NCI-H524 treated with DMSO at 0.1 percent for 48 hours (cell line): ENCODE data around the gene UBE2G1.
"Not testable (repeated sequence)": the region's sequence is repeated elsewhere in the genome, so short reads cannot be mapped to it uniquely, and the experiment has no call there.

Experiments used
- DNase-seq: peaks from one replicate; lab custom pipeline; 2025; lab: John Stamatoyannopoulos, UW

The UBE2G1 gene

DNA sequence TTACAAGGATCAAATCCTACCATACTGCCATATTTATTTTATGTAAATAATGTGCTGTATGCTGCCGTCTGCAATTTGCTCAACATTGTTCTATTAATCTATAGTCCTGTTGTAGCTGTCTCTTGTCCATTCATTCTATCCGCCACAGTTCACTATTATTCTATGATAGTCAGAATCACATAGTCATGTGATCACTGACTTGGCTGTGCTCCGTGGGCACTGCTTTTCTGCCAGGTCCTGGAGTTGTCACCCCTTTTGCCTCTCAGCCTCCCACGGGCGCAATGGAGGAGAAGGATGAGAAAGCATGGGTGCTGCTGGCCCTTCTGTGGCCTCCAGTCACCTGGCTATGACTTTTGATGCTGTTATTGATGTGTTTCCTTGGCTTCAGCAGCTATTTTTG lies 65.4 kb downstream of the UBE2G1 start:
- no peak for DNase-seq

DNA sequence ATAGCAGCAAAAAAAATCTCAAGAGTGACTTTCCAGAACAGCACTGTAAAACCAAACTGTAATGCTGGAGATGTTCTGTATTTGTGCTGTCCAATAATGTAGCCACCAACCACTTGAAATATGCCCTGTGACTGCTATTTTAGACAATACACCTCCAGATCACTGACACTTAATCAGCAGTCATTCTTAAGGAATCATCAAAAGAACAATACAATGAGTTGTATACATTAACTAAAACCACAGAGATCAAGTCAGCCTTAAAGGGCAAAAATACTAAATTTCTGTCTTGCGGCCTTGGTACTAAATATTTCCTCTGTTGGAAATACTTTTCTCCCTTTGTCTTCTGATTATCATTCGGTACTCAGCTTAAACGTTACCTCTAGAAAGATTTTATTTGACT lies 69.1 kb downstream of the UBE2G1 start:
- DNase-seq, result no peak

DNA sequence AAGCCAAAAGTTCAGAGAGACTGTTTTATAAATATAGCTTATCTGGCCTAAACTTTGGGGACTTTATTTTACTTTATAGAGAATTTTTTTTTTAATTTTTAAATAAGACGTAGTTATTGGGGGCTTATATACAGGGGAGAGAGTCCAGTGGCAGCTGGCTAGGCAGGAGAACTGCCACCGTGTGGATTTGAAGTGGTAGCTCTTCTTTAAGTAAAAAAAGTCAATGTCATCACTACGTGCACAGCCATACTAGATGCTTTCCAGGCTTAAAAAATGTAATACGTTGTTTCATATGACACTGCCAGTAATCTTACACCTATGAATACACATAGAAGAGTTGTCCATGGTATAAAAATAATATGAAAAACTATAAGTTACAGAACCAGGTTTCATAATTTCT lies 70.8 kb downstream of the UBE2G1 start:
- no peak for DNase-seq

DNA sequence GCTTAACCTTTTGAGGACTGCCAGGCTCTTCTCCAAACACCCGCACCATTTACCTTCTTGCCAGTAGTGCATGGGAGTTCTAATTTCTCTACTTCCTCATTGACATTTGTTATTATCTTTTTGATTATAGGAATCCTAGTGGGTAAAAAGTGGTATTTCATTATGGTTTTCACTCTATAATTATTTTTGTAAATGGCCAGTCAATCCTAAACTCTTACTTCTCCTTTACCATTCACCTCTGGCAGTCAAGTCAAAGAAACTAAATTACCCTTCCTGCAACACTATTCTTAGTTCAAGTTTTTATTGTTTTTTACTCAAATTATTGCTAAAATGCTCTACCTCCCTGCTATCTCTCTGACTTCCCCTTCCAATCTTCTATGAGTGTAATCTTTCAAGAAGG lies 72.9 kb downstream of the UBE2G1 start:
- DNase-seq, result no peak

DNA sequence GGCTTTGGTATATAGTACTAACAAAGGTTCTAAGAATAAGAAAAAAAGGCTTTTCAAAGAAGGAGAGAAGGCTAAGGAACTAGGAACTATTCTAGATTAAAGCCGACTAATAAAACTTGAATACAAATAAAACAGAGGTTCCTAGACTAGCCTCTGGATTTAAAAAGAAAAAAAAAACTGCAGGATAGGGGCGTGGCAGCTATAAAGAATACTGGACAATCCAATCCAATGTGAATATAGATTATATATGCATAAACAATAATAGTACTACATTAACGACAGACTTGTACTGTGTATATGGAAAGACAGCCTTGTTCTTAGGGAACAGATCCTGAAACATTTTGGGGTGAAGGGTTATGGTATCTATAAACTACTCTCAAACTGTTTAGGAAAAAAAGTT lies 78.8 kb downstream of the UBE2G1 start:
- DNase-seq, result no peak

DNA sequence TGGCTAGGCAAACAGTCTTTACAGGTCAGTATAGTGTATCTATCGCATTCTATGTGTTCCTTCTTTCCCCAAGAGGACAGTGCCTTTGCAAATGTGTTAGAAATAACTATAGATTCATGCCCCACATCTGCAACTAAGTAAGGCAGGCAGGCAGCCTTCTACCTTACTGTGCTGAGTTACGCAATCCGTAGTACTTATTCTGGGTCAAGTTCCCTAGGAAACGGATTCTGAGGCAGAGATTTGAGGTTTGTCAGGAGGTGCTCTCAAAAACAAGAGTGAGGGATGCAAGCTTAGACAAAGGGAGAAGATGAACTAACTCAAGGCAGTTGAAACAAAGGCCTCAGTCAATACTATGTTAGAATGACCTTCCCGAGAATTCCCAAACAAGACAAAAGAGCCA lies 90.0 kb downstream of the UBE2G1 start:
- no peak for DNase-seq

DNA sequence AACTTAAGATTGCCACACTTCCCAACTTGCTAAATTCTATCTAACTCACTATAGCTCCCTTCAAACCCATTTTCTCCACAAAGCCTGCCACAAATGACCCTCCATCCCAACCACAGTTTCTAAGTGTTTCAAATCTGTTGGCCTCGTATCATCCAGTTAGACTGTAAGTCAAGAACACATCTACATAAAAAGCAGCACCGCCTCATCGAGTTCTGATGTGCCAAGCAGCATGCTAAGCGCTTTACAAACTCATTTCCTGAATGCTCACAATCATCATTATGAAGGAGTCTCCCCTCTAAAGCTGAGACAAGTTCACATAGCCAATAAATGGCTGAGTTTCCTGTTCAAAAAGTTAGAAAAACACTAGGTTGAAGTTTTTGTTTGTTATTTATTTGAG lies 93.5 kb downstream of the UBE2G1 start:
- no peak for DNase-seq

DNA sequence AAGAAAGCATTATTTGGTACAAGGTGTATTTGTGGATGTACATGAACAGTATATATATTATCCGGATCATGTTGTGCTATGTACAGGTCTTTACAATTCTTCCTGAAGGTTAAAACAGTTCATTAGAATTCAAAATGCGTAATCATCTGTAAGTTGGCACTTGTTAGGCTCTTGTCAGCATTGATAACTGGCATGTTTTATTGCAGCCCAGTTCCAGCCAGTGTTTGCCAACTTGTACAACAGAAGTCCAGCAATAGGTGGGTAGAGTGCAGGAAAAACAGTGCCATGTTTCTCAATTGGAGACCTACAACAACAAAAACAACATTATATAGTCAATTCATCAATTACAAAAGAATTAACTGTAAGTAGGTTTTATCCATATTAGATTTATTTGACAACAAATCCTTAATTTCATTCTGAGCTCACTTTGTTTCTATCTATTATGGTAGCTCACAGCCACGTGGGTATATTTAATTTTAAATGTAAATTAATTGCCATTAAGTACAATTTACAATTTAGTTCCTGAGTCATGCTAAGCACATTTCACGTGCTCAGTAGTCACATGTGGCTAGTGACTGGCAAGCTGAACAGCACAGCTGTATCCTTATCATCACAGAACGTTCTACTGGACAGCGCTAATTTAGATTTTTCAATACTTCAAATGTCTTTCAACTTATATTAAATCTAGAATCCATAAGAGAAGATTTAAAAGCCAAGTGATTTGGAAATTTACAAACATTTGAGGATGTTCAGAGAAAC lies 94.1 kb downstream of the UBE2G1 start:
- no peak for DNase-seq

DNA sequence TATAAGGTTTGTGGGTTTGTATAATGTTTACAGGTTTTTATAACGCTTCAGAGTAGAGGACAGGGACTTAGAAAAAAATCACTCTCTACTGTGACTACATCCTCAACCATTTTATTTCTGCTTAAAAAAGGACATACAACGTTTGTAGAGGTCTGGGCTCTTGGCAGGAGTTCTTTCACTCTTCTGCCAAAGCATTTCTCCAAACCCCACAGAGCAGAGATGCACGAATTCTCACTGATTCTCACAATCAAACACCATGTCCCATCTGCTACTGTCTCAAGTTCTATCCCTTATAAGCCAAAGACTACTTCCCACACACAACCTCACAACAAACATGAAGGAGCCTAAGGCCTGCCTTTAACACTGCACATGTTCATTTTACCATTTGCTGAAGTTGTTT lies 95.7 kb downstream of the UBE2G1 start:
- no peak for DNase-seq

DNA sequence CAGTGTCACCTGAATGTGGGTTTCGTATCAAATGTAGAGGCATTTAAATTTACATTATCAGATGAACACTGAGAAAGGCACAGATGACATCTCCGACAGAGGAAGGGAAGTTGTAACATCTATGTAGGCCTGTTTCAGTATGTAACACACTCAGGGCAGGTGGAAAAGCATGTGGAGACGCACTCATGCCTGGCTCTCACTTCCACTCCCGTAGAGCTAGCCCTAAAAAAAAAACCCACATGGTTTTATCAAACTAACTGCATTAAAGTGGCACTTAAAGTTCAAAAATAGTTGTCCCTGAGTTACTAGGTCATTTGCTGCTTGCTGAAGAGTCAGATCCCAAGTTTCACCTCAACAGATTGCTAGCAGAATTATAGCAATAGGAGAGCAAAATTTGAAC lies 96.6 kb downstream of the UBE2G1 start:
- no peak for DNase-seq

DNA sequence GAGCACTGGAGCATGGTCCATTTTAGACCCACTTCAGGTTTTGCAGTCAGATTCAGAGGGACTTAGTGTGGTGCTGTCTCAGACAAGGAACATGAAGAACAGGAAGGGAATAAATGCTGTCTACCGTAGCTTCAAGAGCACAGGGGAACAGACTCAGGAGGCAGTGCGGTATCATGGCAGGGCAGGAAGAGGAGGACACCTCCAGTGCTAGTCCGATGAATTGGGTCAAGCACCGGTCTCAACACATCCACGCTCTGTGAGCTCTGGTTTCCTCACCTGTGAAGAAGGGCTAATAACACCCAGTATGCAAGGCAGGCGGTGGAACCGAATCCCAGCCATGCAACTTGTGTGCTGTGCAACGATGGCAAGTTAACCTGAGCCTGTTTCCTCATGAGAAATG lies 99.1 kb downstream of the UBE2G1 start:
- DNase-seq, result no peak

DNA sequence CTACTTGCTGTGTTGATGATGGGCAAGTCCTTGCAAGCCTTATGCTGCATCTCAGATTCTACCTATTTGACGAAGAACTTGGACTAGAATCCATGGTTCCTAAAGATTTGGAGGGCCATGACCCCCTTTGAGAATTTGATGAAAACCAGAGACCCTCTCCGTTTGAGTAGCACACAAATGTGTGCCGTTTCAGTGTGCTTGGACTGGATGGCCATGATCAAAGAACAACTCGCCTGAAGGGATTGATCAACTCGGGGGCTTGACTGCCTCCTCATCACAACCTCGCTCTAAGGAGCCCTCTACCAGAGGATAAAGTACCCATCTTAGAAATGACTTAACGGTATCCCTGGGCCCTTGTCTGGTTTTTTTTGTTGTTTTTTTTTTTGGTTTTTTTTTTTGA lies 99.9 kb downstream of the UBE2G1 start:
- no peak for DNase-seq

DNA sequence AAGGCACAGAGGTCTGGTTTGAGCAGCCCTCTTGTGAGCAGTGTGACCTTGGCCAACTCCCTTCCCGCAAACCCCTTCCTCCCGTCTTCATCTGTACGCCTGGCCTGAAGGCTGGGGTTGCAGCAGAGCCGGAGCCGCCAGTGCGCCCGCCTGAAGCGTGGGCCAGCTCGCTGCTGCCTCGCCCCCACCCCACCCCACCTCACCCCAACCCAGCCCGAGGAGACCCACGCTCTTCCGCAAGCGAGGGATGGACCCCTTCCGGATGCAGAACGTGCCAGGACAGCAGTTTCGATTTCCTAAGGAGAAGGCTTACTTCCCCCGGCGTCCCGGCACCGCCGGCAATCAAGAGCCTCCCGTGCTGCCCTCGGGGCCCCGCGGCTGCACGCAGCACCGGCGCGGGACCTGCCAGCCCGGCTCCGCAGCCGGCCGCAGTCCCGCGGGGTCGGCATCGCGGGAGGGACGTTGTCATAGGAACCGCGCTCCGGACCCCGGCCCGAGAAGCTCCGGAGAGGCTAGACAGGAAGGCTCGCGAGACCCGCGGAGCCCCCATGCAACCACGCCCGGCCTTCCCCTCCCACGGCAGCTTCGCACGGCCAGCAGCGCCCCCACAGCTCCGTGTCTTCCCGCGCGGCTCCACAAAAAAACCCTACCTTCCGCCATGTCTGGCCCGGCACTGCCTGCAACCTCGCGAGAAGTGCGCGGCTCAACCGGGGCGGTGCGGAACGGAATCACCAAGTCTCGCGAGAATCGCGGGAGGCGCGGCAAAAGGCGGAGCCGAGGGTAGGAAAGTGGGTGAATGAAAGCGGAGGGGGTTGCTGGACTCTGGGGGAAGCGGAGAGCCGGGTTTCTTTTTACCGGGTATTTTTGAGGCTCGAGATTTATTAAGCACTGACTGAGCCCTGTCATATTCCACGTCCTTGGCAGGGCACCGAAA lies 102.9 kb downstream of the UBE2G1 start, which contains the start of gene ANKFY1:
Gene ANKFY1 (minus strand): TSS at position 698 of the 934 bp plus-strand sequence. CDS start 38 bp downstream, at position 660.
- peak; percentile 70 for DNase-seq

DNA sequence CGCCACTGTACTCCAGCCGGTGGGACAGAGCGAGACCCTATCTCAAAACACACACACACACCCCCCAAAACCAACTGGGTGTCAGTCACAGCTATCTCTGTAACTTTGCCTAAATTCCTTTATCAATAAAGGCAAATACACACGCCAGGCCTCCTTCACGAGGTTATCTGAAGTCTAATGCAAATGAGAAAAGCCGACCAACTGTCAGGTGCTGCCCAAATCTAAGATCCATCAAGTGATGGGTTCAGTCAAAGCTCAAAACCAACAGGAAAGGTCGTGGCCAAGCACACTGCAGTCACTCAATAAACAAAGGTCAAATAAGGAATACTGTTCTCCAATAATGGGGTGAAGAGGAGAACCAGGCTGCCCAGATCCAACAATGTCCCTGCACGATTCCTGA lies 103.8 kb downstream of the UBE2G1 start:
- no peak for DNase-seq

DNA sequence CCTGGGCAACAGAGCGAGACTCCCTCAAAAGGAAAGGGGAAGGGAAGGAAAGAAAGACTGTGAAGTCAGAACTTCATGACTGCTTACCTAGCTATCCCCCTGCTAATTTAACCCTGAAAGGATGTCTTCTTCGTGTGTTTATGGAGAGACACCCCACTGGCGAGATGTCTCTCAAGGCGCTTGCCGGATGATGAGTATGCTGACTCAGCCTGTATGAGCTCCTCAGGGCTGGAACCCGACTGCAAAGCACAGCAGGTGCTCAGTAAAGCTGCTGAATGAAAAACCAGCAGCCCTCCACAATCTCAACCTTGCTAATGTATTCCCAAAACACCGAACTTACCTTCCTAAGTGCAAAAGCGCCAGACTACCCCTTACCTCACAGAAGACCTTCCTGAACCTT lies 105.0 kb downstream of the UBE2G1 start:
- DNase-seq, result no peak

DNA sequence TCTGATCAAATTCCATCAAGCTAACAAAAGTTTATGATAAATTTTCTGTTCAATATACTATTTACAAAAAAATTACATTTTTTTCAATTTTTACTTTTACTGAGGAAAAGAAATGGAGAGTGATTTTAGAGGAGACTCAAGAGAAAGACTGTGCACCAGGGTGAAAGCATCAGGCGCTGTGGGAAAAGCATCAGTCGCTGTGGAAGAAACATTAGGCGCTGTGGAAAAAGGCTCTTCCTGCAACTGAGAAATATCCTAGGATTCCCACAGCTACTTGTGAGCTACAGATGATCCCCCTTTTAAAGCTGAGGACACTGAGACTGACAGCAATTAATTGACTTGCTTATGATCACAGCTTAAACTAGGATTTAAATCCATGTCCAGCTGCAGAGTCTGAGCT lies 107.6 kb downstream of the UBE2G1 start:
- no peak for DNase-seq

DNA sequence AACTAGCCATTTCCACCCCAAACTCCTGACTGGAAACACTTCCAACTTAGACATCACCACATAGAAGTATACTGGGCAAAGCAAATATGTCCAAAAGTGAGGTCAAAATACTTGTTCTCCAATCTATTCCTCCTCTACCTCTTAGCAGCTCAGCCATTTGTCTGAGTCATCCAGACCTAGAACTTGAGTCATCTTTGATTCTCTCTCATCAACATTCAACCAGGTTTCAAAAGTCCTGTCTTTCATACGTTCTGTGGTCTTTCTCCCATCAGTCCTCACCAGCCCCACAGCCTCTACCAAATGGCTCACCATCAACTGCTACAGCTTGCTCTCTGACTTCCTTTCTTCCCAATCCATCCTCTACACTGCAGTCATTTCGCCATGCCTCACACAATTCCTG lies 109.5 kb downstream of the UBE2G1 start:
- no peak for DNase-seq

DNA sequence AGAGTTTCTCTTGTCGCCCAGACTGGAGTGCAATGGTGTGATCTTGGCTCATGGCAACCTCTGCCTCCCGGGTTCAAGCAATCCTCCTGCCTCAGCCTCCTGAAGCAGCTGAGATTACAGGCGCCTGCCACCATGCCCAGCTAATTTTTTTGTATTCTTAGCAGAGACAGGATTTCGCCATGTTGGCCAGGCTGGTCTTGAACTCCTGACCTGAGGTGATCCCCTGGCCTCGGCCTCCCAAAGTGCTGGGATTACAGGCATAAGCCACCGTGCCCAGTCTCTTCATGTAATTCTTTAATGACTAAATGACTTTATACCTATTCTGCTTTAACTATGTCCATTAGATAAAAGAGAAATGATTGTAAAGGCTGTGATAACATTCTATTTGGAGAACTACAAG lies 111.2 kb downstream of the UBE2G1 start:
- not testable (repeated sequence) for DNase-seq

DNA sequence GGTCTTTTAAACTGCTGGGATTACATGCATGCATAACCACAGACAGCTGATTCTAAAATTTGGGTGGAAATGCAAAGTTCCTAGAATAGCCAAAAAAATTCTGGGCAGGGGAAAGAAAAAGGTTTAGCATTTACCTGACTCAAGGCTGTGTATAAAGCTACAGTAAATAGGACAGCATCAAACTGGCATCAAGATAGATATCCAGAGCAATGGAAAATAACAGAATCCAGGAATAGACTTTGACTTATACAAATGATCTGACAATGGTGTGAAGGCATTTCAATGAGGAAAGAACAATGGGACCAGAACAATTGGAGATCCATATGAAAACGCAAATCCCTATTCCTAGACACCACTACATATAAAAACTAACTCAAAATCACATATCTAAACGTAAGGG lies 115.6 kb downstream of the UBE2G1 start:
- DNase-seq, result no peak

DNA sequence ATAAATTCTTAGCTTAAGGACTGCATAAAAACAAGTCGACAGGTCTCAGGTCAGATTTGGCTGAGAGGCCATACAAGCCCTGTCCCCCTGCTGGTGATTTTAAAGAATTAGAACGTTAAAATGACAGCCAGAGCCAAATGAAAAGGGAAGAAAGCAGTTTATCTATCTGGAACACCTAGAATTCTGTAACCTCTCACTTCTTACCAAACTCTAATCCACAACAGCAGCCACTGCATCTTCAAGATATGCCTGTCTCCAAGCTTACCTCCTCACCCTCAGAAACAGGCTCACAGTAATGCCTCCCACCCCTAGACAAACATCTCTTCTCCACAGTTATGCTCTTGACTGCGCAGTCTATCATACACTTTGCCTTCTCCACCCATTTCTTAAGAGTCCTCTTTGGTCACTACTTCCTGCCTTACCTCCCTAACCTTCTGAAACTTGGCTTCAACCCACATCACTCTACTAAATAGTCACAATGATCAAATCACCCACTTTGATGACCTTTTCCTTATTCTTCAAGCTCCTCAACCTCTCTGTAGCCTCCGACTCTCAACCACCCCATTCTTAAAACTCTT lies 116.9 kb downstream of the UBE2G1 start:
- no peak for DNase-seq

DNA sequence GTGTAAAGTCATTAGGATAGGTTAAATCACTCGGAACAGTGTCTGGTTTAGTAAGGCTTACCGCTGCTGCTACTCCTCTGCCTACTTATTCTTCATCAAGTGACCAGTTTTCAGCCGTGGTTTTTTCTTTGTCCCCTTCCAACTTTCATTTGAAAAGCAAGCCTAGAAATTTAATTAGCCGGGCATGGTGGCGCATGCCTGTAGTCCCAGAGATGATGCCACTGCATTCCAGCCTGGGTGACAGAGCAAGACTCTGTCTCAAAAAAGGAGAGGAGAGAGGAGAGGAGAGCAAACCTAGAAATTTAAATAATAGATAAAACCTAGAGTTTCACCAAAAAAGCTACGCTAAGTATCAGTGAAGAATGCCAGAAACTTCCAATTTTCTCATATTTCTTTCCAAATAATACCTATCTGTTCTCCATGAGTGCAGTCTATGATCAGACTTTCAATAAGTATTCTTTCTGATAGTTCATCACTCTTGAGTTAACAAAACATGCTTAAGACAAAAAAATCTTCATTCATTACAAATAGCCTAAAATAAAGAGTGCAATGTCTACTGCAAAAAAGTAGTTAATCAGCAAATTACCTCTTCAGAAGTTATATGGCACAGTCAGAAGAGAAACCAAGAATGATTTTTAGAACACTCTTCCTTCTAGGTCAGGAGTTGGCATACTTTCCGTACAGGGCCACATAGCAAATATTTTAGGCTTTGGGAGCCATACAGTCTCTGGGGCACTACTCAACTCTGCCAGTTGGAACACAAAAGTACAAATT lies 117.8 kb downstream of the UBE2G1 start:
- no peak for DNase-seq

DNA sequence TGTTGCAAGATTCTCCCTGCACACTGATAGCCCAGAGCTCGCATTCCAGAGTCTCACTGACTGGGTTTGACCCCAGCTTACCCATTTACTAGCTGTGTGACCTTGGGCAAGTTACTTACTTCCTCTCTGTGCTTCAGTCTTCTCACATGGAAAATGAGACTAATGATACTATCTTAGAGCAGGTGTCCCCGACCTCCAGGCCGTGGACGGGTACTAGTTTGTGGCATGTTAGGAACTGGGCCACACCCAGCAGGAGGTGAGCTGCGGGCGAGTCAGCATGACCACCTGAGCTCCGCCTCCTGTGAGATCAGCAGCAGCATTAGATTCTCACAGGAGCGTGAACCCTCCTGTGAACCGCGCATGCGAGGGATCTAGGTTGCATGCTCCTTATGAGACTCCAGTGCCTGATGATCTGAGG lies 118.5 kb downstream of the UBE2G1 start:
- no peak for DNase-seq
